Activated T-helper 17 cell treated with anti-CD3 and anti-CD28 coated beads, Interleukin-2, amount 50 U/mL, for 72 hours (primary cell): Measurements from ENCODE around the gene ABO. TPM values are rescaled to one million over a fixed set of nuclear protein-coding genes. Genes with fewer than 3 reads are reported as not detected.
"Not testable (repeated sequence)": the region's sequence is repeated elsewhere in the genome, so short reads cannot be mapped to it uniquely, and the experiment has no call there.

ENCODE experiments used
- ATAC-seq: fragments of 150-1000 bp; cut with Tn5 transposase; replicated peaks from 2 replicates; pipeline ENCODE4 v1.10.0; 2021; ENCODE audit warnings: mild to moderate bottlenecking, moderate library complexity
- H3K27ac Mint-ChIP-seq: one replicate; pipeline ENCODE4 v1.8.0; 2022; ENCODE audit warnings: mixed read lengths
- H3K27me3 Mint-ChIP-seq: one replicate; pipeline ENCODE4 v1.8.0; 2022; ENCODE audit warnings: mixed read lengths
- H3K36me3 Mint-ChIP-seq: one replicate; pipeline ENCODE4 v1.8.0; 2022; ENCODE audit warnings: low read depth, mild to moderate bottlenecking, mixed read lengths
- H3K4me1 Mint-ChIP-seq: one replicate; pipeline ENCODE4 v1.8.0; 2022; ENCODE audit warnings: mixed read lengths
- H3K4me3 Mint-ChIP-seq: one replicate; pipeline ENCODE4 v1.8.0; 2022; ENCODE audit warnings: mild to moderate bottlenecking, mixed read lengths
- H3K9me3 Mint-ChIP-seq: one replicate; pipeline ENCODE4 v1.8.0; 2022; ENCODE audit warnings: mixed read lengths
- total RNA-seq, 2 donors: library from RNA; stranded (reverse); gene quantifications; one replicate each; pipeline ENCODE4 v1.2.3, GENCODE V29; 2022

Gene ABO
- total RNA-seq, 2 donors from 2014 or later: not detected

- H3K36me3 Mint-ChIP-seq: no peaks in the 10 kb centered on the region
- H3K4me1 Mint-ChIP-seq: no peaks in the 10 kb centered on the region
- ATAC-seq: no peak
- H3K9me3 Mint-ChIP-seq: no peaks in the 10 kb centered on the region
- H3K4me3 Mint-ChIP-seq: no peak overlapping the region
- peaks cover 8% of the 10 kb centered on the region for H3K27me3 Mint-ChIP-seq
- H3K27ac Mint-ChIP-seq: no peak overlapping the region
Observed at GRCh38 chr9:133235549-133236222, 39.3 kb downstream of the ABO start.

GRCh38 chr9:133234577-133235322, 40.3 kb downstream of the ABO start:
- Mint-ChIP-seq H3K4me1 (no peaks in the 10 kb centered on the region), H3K27ac (no peak overlapping the region), H3K27me3 (peaks cover 8% of the 10 kb centered on the region), H3K9me3 (no peaks in the 10 kb centered on the region), H3K36me3 (no peaks in the 10 kb centered on the region), H3K4me3 (no peak overlapping the region)
- ATAC-seq: no peak

GRCh38 chr9:133233681-133234432, 41.1 kb downstream of the ABO start:
- no peak for ATAC-seq
- no peaks in the 10 kb centered on the region for H3K4me1 Mint-ChIP-seq
- no peak overlapping the region for H3K27ac Mint-ChIP-seq
- no peak overlapping the region for H3K4me3 Mint-ChIP-seq
- H3K27me3 Mint-ChIP-seq: peaks cover 8% of the 10 kb centered on the region
- H3K9me3 Mint-ChIP-seq: no peaks in the 10 kb centered on the region
- no peaks in the 10 kb centered on the region for H3K36me3 Mint-ChIP-seq

GRCh38 chr9:133231934-133232568, 43.0 kb downstream of the ABO start:
- not testable (repeated sequence) for H3K4me1 Mint-ChIP-seq, H3K9me3 Mint-ChIP-seq, H3K36me3 Mint-ChIP-seq, ATAC-seq, H3K27ac Mint-ChIP-seq, H3K27me3 Mint-ChIP-seq, H3K4me3 Mint-ChIP-seq

GRCh38 chr9:133230514-133230913, 44.5 kb downstream of the ABO start:
- ATAC-seq, H3K36me3 Mint-ChIP-seq, H3K4me3 Mint-ChIP-seq, H3K27me3 Mint-ChIP-seq, H3K27ac Mint-ChIP-seq, H3K4me1 Mint-ChIP-seq, H3K9me3 Mint-ChIP-seq: not testable (repeated sequence)

GRCh38 chr9:133230093-133230492, 44.9 kb downstream of the ABO start:
- no peaks in the 10 kb centered on the region for H3K27me3 Mint-ChIP-seq
- no peaks in the 10 kb centered on the region for H3K9me3 Mint-ChIP-seq

GRCh38 chr9:133228474-133229193, 46.4 kb downstream of the ABO start:
- H3K27ac Mint-ChIP-seq, H3K9me3 Mint-ChIP-seq, H3K36me3 Mint-ChIP-seq, H3K27me3 Mint-ChIP-seq, ATAC-seq, H3K4me1 Mint-ChIP-seq, H3K4me3 Mint-ChIP-seq: not testable (repeated sequence)

More at GRCh38 chr9:133230093-133230492, 44.9 kb downstream of the ABO start:
- H3K4me1 Mint-ChIP-seq: no peaks in the 10 kb centered on the region
- no peaks in the 10 kb centered on the region for H3K36me3 Mint-ChIP-seq
- no peak overlapping the region for H3K27ac Mint-ChIP-seq
- H3K4me3 Mint-ChIP-seq: no peak overlapping the region
- no peak for ATAC-seq

- not testable (repeated sequence) for ATAC-seq, H3K9me3 Mint-ChIP-seq, H3K27ac Mint-ChIP-seq, H3K36me3 Mint-ChIP-seq, H3K4me1 Mint-ChIP-seq, H3K4me3 Mint-ChIP-seq, H3K27me3 Mint-ChIP-seq
Observed at GRCh38 chr9:133227996-133228395, 47.0 kb downstream of the ABO start.

GRCh38 chr9:133227242-133227860, 47.6 kb downstream of the ABO start:
- Mint-ChIP-seq H3K27me3 (peaks cover 6% of the 10 kb centered on the region), H3K9me3 (no peaks in the 10 kb centered on the region), H3K27ac (no peak overlapping the region), H3K4me3 (no peak overlapping the region), H3K4me1 (no peaks in the 10 kb centered on the region), H3K36me3 (no peaks in the 10 kb centered on the region)
- ATAC-seq: no peak

GRCh38 chr9:133226219-133227171, 48.5 kb downstream of the ABO start:
- H3K27ac Mint-ChIP-seq: no peak overlapping the region
- H3K9me3 Mint-ChIP-seq: no peaks in the 10 kb centered on the region
- no peak overlapping the region for H3K4me3 Mint-ChIP-seq
- no peaks in the 10 kb centered on the region for H3K4me1 Mint-ChIP-seq
- H3K27me3 Mint-ChIP-seq: peaks cover 7% of the 10 kb centered on the region
- no peak for ATAC-seq
- H3K36me3 Mint-ChIP-seq: no peaks in the 10 kb centered on the region

GRCh38 chr9:133225171-133226011, 49.6 kb downstream of the ABO start:
- Mint-ChIP-seq H3K27me3 (peaks cover 15% of the 10 kb centered on the region), H3K36me3 (no peaks in the 10 kb centered on the region), H3K9me3 (no peaks in the 10 kb centered on the region), H3K27ac (no peak overlapping the region), H3K4me1 (no peaks in the 10 kb centered on the region), H3K4me3 (no peak overlapping the region)
- ATAC-seq: no peak

GRCh38 chr9:133224762-133225161, 50.2 kb downstream of the ABO start:
- no peak for ATAC-seq
- no peaks in the 10 kb centered on the region for H3K9me3 Mint-ChIP-seq
- H3K27ac Mint-ChIP-seq: no peak overlapping the region
- no peaks in the 10 kb centered on the region for H3K36me3 Mint-ChIP-seq
- no peaks in the 10 kb centered on the region for H3K4me1 Mint-ChIP-seq
- peaks cover 21% of the 10 kb centered on the region for H3K27me3 Mint-ChIP-seq
- no peak overlapping the region for H3K4me3 Mint-ChIP-seq
